ENCODE measurements around the gene OPRD1. TPM values are rescaled to one million over a fixed set of nuclear protein-coding genes. Genes with fewer than 3 reads are reported as not detected.
A peak's percentile ranks its signal among the peaks of the same experiment; 100 is the strongest.

Gene OPRD1
- total RNA-seq (2012; rRNA removed) = under 0.01 TPM in 2 replicates
- not detected in 2 replicates for polyA plus RNA-seq (2012; rRNA removed)
- polyA plus RNA-seq (2012; cell fraction: cytosol; rRNA removed) = not detected in 2 replicates
- polyA plus RNA-seq (2012; cell fraction: nucleus; rRNA removed; ENCODE audit: low replicate concordance) = 0.01 and 0.02 TPM in 2 replicates
- percentile 5 among the genes with signal in this experiment for Bru-seq, nascent RNA
- BruChase-seq, experiment 1, labeled RNA remaining after a 6-hour chase = percentile 7 among the genes with signal in this experiment
- percentile 11 among the genes with signal in this experiment for BruChase-seq, experiment 2, labeled RNA remaining after a 2-hour chase
- long read RNA-seq = 0 reads

- no peak within 1 kb of the TSS for H2BK5ac ChIP-seq (ENCODE audit: low read depth, low read length, poor library complexity, severe bottlenecking)
- no peak within 1 kb of the TSS for H2BK20ac ChIP-seq (ENCODE audit: low read depth, low read length)
- no peak for TF ChIP-seq MAZ (IDR thresholded peaks at IDR 0.05; ENCODE audit: borderline replicate concordance, low read depth, low read length)
- TF ChIP-seq, protein P1, sequence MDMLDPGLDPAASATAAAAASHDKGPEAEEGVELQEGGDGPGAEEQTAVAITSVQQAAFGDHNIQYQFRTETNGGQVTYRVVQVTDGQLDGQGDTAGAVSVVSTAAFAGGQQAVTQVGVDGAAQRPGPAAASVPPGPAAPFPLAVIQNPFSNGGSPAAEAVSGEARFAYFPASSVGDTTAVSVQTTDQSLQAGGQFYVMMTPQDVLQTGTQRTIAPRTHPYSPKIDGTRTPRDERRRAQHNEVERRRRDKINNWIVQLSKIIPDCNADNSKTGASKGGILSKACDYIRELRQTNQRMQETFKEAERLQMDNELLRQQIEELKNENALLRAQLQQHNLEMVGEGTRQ (IDR thresholded peaks at IDR 0.05; ENCODE audit: low read depth, low read length) = 0 out of 2 replicates have a peak, but pooled peaks have one; percentile 14
- no peak within 1 kb of the TSS for H2BK120ac ChIP-seq (ENCODE audit: low read depth, low read length)
- no peak within 1 kb of the TSS for H3K23ac ChIP-seq (ENCODE audit: low read depth, low read length)
- H3K27ac ChIP-seq (ENCODE audit: insufficient read depth, low read length) = no peak within 1 kb of the TSS
- H3K4me2 ChIP-seq (ENCODE audit: low read depth, low read length) = no peak within 1 kb of the TSS
- dilution Hi-C loops (cut with HindIII; ENCODE audit: low sequenced_read_pairs, unreplicated experiment) (no loop called here), intact Hi-C loops (cut with micrococcal nuclease) (no loop called here), in situ Hi-C loops (cut with MboI; ENCODE audit: low sequenced_read_pairs) (no loop called here)
- H3K4me1 ChIP-seq (ENCODE audit: control insufficient read depth, insufficient read depth, low read length) = no peaks in the 10 kb centered on the region
- ATAC-seq (ENCODE audit: low read depth) (no peak), DNase-seq (no peak)
- ChIA-PET CTCF (no interaction called here), POLR2A (ENCODE audit: unreplicated experiment) (no interaction called here)
- no peak within 1 kb of the TSS for H3K9ac ChIP-seq (ENCODE audit: low read depth, low read length)
- no peak within 1 kb of the TSS for H4K5ac ChIP-seq (ENCODE audit: low read depth, low read length)
- no peak within 1 kb of the TSS for H4K91ac ChIP-seq (ENCODE audit: insufficient read depth, low read depth, low read length)
- H3K4ac ChIP-seq (ENCODE audit: low read depth, low read length) = no peak within 1 kb of the TSS
- no peaks in the 10 kb centered on the region for H4K20me1 ChIP-seq (ENCODE audit: insufficient read depth, low read length)
- 4% methylated on average over 16 of the region's 108 CpGs; no CpG with 5 or more reads in 1 of the 2 experiments for WGBS, 2 experiments (ENCODE audit: extremely low coverage in 2 of 2, insufficient read length in 1 of 2)
- no peak within 1 kb of the TSS for H2BK15ac ChIP-seq (ENCODE audit: low read depth, low read length)
- no peak within 1 kb of the TSS for H3K56ac ChIP-seq (ENCODE audit: extremely low read depth, insufficient read depth, low read length)
- no peak within 1 kb of the TSS for H3K18ac ChIP-seq (ENCODE audit: low read depth, low read length)
- no peak within 1 kb of the TSS for H2AK5ac ChIP-seq (ENCODE audit: low read depth, low read length)
- BruUV-seq (replicated peaks) = no TSS peak
- H3K14ac ChIP-seq (replicated peaks; ENCODE audit: low read depth, low read length) = no peak within 1 kb of the TSS
- no peaks in the 10 kb centered on the region for H3K9me1 ChIP-seq (ENCODE audit: insufficient read depth, low read length)
- H3K36me3 ChIP-seq (ENCODE audit: control insufficient read depth, insufficient read depth, low read length) = no peaks in the 10 kb centered on the region
- no peak within 1 kb of the TSS for H4K8ac ChIP-seq (ENCODE audit: low read depth in 2 of 2, low read length in 2 of 2)
- H2AFZ ChIP-seq (replicated peaks; ENCODE audit: low read length, poor library complexity) = peak within 1 kb of the TSS; percentile 43
- H3K4me3 ChIP-seq (ENCODE audit: insufficient read depth, low read depth, low read length) = no peak within 1 kb of the TSS
- H2AK9ac ChIP-seq (replicated peaks; ENCODE audit: low read depth, low read length, poor library complexity) = no peak within 1 kb of the TSS
- H3K9me3 ChIP-seq (ENCODE audit: control insufficient read depth, insufficient read depth, low read length) = no peaks in the 10 kb centered on the region
- peaks cover 77% of the 10 kb centered on the region for H3K27me3 ChIP-seq (ENCODE audit: control insufficient read depth, insufficient read depth, low read length)
- H3K79me1 ChIP-seq (ENCODE audit: low read depth in 1 of 2, low read length in 2 of 2) = no peaks in the 10 kb centered on the region
Measured at GRCh38 chr1:28811766-28812668, at the start of gene OPRD1. TSS of gene OPRD1 (plus strand) at chr1:28812170. CDS start at chr1:28812384, 214 bp downstream.
